Prostate gland (tissue), 2 donors: ENCODE data around the gene MINDY2. TPM values are rescaled to one million over a fixed set of nuclear protein-coding genes. Genes with fewer than 3 reads are reported as not detected.

Source experiments
- DNase-seq: peaks from one replicate; pipeline ENCODE4 v3.0.0-alpha.2; 2019; ENCODE audit warnings: low spot score
- H3K27ac ChIP-seq, 2 donors: fragments of 200-600 bp; sonication (generic); 2 replicates each; pipeline ENCODE4 v1.5.1; 2017 to 2019
- H3K27me3 ChIP-seq: fragments of 200-600 bp; sonication (generic); replicated peaks from 2 replicates; pipeline ENCODE4 v1.5.1; 2019; ENCODE audit not compliant: insufficient read depth
- H3K36me3 ChIP-seq, 2 donors: fragments of 200-600 bp; sonication (generic); 1 replicate in 1 of 2; 2 replicates in 1 of 2; pipeline versions ENCODE4 v1.5.1 to v1.8.1; 2017 to 2019
- H3K4me1 ChIP-seq: fragments of 200-600 bp; sonication (generic); replicated peaks from 2 replicates; pipeline ENCODE4 v1.5.1; 2019
- H3K4me3 ChIP-seq, 2 donors: fragments of 200-600 bp; sonication (generic); 2 replicates each; pipeline ENCODE4 v1.5.1; 2017 to 2019
- H3K9me3 ChIP-seq: fragments of 200-600 bp; sonication (generic); 2 replicates; pipeline ENCODE4 v1.5.1; 2017
- CTCF ChIP-seq, 4 experiments: fragments of 200-600 bp in 2 of 4; fragments of 450-650 bp in 2 of 4; sonication (generic) in 2 of 4; IDR thresholded peaks; 1 replicate in 3 of 4; 2 replicates in 1 of 4; pipeline ENCODE4 v1.5.1; 2016 to 2019; ENCODE audit warnings: antibody characterized with exemption in 4 of 4, mild to moderate bottlenecking in 2 of 4, moderate library complexity in 2 of 4
- POLR2A ChIP-seq: fragments of 450-650 bp; IDR thresholded peaks from one replicate; pipeline ENCODE4 v1.6.1; 2016; ENCODE audit warnings: antibody characterized with exemption, mild to moderate bottlenecking
- POLR2AphosphoS5 ChIP-seq: sonication (generic); formaldehyde crosslinking; IDR thresholded peaks from one replicate; pipeline ENCODE4 v1.6.1; 2017; ENCODE audit warnings: antibody characterized with exemption
- WGBS: methylation state at CpG from one replicate; pipeline ENCODE4 v1.1.5; 2018; 5-methylcytosine and 5-hydroxymethylcytosine counted together
- intact Hi-C: fragments of 100-400 bp; cut with DNase I; formaldehyde crosslinking; loops from one replicate; pipeline ENCODE4 v1.14.2; 2022
- total RNA-seq, 2 donors: library from RNA; depleted of rRNA; stranded (reverse); fragments of >200 nt; gene quantifications; one replicate each; pipeline ENCODE4 v1.1.0, GENCODE V29; 2016

The MINDY2 gene
- total RNA-seq, 2 donors from 2014 or later, result 14.3 to 22.9 TPM

DNA sequence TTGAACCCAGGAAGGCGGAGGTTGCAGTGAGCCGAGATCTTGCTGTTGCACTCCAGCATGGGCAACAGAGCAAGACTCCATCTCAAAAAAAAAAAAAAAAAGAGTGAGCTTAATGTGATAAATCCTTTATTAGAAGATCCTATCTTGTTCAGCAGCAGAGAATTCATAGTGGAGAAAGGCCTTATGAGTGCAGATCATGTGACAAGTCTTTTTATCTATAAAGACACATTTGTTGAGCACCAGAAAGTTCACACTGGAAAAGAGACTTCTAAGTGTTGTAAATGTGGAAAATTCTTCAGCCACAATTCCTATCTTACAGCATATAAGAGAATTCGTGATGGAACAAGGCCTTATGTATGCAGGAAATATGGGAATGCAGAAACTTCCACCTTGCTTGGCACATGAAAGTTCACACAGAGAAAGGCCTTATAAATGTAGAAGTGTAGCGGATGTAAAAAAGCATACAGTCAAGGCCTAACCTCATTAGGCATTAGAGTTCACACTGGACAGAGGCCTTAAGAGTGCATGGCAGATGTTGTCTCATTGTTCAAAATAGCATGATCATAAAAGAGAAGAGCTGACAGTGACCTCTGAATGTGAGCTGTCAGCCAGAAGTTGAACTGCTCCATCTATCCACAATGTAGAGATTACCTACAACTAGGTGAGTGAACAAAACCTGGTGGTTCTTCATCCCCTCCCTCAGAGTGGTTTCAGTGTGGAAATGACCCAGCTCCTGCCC is 38.3 kb upstream of the MINDY2 start:
- Histone ChIP-seq H3K27me3 (no peaks in the 10 kb centered on the region), H3K4me3 (no peak overlapping the region), H3K36me3 (no peaks in the 10 kb centered on the region), H3K27ac (no peak overlapping the region), H3K9me3 (no peaks in the 10 kb centered on the region), H3K4me1 (no peaks in the 10 kb centered on the region)
- DNase-seq, result no peak
- TF ChIP-seq POLR2A, result no peak
- intact Hi-C loops, result no loop called here
- WGBS, result 98% methylated on average over 4 of the region's 4 CpGs

DNA sequence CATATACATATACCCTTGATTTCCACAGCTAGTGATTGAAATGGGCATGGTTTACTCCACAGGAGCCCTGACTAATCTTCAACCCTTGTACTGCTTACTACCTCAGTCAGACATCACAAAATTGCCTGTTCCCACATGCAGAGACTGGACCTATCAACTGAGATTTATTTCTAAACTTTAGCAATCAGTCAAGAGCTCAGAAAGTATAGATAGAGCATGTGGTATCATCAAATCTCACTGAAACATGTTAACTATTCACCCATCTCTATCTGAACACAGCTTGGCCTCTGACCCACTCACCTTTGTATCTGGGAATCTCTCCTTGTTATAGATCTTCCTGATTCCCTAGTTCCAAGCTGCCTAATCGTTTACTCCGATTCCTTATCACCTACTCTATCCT is 36.2 kb upstream of the MINDY2 start:
- Histone ChIP-seq H3K9me3 (no peaks in the 10 kb centered on the region), H3K27ac (no peak overlapping the region), H3K27me3 (no peaks in the 10 kb centered on the region), H3K4me1 (no peaks in the 10 kb centered on the region), H3K4me3 (no peak overlapping the region), H3K36me3 (no peaks in the 10 kb centered on the region)
- intact Hi-C loops, result no loop called here
- no peak for DNase-seq
- TF ChIP-seq POLR2AphosphoS5, result no peak
- no peak for TF ChIP-seq POLR2A
- TF ChIP-seq CTCF (IDR thresholded peaks at IDR 0.05), result no peak
- 53% methylated on average over 2 of the region's 2 CpGs for WGBS

DNA sequence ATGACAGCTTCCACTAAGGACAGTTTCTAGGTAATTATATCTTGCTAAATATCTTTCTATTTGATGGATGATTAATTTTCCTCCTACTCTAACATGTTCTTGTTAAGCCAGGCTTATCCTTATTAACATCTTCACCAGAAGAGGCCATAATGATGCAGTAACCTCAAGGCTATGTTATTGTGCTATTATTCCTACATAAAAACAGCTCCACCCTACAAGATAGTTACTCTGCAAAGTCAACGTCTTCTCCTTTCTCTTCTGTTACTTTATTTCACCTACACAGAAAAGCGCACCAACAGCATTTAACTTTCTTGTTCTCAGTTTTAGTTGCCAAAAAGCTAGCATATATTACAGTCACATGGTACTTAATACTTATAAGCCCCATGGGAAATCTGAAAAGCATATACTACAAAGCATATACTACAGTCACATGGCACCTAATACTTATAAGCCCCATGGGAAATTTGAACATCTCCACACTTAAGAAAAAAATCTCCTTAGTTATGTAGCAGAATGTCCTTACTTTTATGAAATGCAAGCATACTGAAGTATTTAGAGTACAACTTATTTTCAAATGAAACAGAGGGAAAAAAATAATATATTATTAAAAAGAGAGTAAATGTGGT is 35.0 kb upstream of the MINDY2 start:
- Histone ChIP-seq H3K4me3 (no peak overlapping the region), H3K9me3 (no peaks in the 10 kb centered on the region), H3K27me3 (no peaks in the 10 kb centered on the region), H3K36me3 (no peaks in the 10 kb centered on the region), H3K4me1 (peaks cover 3% of the 10 kb centered on the region), H3K27ac (no peak overlapping the region)
- 73% methylated on average over 2 of the region's 2 CpGs for WGBS
- intact Hi-C loops, result no loop called here
- TF ChIP-seq POLR2A, result no peak
- TF ChIP-seq CTCF (IDR thresholded peaks at IDR 0.05), result no peak
- no peak for TF ChIP-seq POLR2AphosphoS5
- no peak for DNase-seq

DNA sequence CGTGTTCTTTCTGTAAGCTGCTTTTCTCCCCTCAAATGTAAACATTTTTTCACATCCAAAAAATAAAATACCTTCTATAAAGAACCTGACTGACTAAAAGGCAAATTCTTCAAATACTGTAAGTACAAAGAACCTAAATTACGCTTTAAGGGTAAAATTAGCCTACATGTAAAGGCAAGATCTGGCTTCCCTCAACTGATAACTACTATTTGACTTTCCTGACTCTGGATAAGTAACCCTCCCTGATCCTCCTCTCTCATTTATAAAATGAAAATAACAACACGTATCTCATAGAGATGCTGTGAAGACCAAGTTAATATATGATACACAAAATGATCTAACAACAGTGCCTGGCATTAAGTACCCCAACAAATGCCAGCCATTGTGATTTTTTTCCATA is 33.8 kb upstream of the MINDY2 start:
- no peaks in the 10 kb centered on the region for H3K9me3 ChIP-seq
- H3K27me3 ChIP-seq, result no peaks in the 10 kb centered on the region
- TF ChIP-seq POLR2AphosphoS5 (no peak), POLR2A (no peak), CTCF (IDR thresholded peaks at IDR 0.05) (no peak)
- H3K4me1 ChIP-seq, result peaks cover 3% of the 10 kb centered on the region
- WGBS, result 87% methylated on average over 3 of the region's 3 CpGs
- DNase-seq, result no peak
- no peak overlapping the region for H3K4me3 ChIP-seq
- no peaks in the 10 kb centered on the region for H3K36me3 ChIP-seq
- H3K27ac ChIP-seq, result no peak overlapping the region
- intact Hi-C loops, result no loop called here

- DNase-seq, result no peak
- Histone ChIP-seq H3K4me3 (no peak overlapping the region), H3K27me3 (no peaks in the 10 kb centered on the region), H3K27ac (no peak overlapping the region), H3K36me3 (no peaks in the 10 kb centered on the region), H3K4me1 (peaks cover 3% of the 10 kb centered on the region), H3K9me3 (no peaks in the 10 kb centered on the region)
- 67% methylated on average over 1 of the region's 1 CpG for WGBS
- intact Hi-C loops, result no loop called here
- no peak for TF ChIP-seq POLR2AphosphoS5
- no peak for TF ChIP-seq CTCF (IDR thresholded peaks at IDR 0.05)
Measured at GRCh38 chr15:58738046-58738707, 32.9 kb upstream of the MINDY2 start.
